GM12892 (cell line): ENCODE data around the gene ACTA2.

Experiments used
- DNase-seq: peaks from one replicate; pipeline ENCODE4 v3.0.0; 2011; ENCODE audit not compliant: insufficient read length
- FAIRE-seq: peaks from 2 replicates; lab custom pipeline; 2011; peaks lifted over from hg19 to GRCh38; lab: Jason Lieb, UNC
- POLR2A ChIP-seq: IDR thresholded peaks from 2 replicates; pipeline ENCODE4 v1.6.1; 2011; ENCODE audit warnings: low read depth, low read length, control low read depth
- POLR2AphosphoS5 ChIP-seq: IDR thresholded peaks from 2 replicates; pipeline ENCODE4 v1.6.1; 2011; ENCODE audit warnings: low read depth, low read length, control low read depth
- TAF1 ChIP-seq: IDR thresholded peaks from 2 replicates; pipeline ENCODE4 v1.6.1; 2011; ENCODE audit warnings: low read depth, mild to moderate bottlenecking, control low read depth, low read length, borderline replicate concordance

The ACTA2 gene

GRCh38 chr10:88890681-88891381 lies 61.7 kb downstream of the ACTA2 start:
- DNase-seq (no peak), FAIRE-seq (peak; percentile 27)
- TF ChIP-seq TAF1 (no peak), POLR2A (no peak), POLR2AphosphoS5 (no peak)

DNA sequence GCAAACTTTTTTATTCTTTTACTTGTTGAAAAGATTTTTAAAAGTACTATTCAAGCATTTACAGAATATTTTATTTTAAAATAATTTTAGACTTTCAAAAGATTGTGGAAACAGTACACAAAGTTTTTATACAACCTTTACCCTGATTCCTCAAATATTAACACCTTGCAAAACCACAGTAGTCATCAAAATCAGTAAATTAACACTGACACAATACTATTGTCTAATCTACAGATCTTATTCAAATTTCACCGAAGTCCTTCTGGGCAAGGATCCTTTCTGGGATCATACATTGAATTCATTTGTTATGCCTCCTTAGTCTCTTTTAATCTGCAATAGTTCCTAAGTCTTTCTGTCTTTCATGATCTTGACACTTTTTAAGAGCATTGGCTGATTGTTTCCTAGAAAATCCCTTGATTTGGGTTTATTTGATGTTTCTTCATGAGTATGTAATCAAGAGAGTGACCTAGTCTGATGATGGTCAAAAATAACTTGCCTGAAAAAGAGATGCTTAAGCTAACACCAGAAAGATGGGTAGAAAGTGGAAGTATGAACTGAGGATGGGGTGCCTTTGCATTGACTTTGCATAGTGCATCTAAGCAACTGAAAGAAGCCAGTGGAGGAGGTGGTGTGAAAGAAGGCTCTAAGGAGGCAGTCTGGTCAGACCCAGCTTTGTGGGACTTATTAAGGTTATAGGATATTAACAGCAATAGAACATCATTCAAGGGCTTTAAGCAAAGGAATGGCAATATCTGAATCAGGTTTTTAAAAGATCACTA lies 62.8 kb downstream of the ACTA2 start:
- DNase-seq = no peak
- TF ChIP-seq POLR2A (no peak), TAF1 (no peak), POLR2AphosphoS5 (no peak)
- peak; percentile 96 for FAIRE-seq

GRCh38 chr10:88888810-88889445 lies 63.6 kb downstream of the ACTA2 start:
- no peak for TF ChIP-seq POLR2AphosphoS5
- TF ChIP-seq TAF1 = no peak
- no peak for TF ChIP-seq POLR2A
- DNase-seq (no peak), FAIRE-seq (no peak)

- peak; percentile 67 for TF ChIP-seq POLR2AphosphoS5
- TF ChIP-seq TAF1 = no peak
- TF ChIP-seq POLR2A = peak; percentile 63
- DNase-seq (no peak), FAIRE-seq (peak; percentile 99)
Measured at GRCh38 chr10:88886557-88886956, 66.0 kb downstream of the ACTA2 start.
